Stimulated activated CD8-positive, alpha-beta memory T cell treated with anti-CD3 and anti-CD28 coated beads, Interleukin-2, amount 100 ng/mL, for 1 hour (primary cell): ENCODE results near the gene TGM3.

Source experiments
- DNase-seq, 2 donors: peaks; one replicate each; pipeline ENCODE4 v3.0.0-alpha.2; 2020; ENCODE audit warnings: low read depth in 2 of 2

TGM3 gene

GRCh38 chr20:2338411-2339066, 42.7 kb downstream of the TGM3 start:
- no peak for DNase-seq

- DNase-seq = no peak
Measured at GRCh38 chr20:2340136-2340535, 44.3 kb downstream of the TGM3 start.

- no peak for DNase-seq
Measured at GRCh38 chr20:2340823-2341222, 45.0 kb downstream of the TGM3 start.

- DNase-seq = no peak
Measured at GRCh38 chr20:2341336-2341735, 45.5 kb downstream of the TGM3 start.

GRCh38 chr20:2342243-2342642, 46.4 kb downstream of the TGM3 start:
- DNase-seq = no peak

GRCh38 chr20:2346188-2346587, 50.4 kb downstream of the TGM3 start:
- DNase-seq = no peak

- DNase-seq = no peak
Measured at GRCh38 chr20:2348336-2348735, 52.5 kb downstream of the TGM3 start.

- no peak for DNase-seq
Measured at GRCh38 chr20:2349801-2350200, 54.0 kb downstream of the TGM3 start.

GRCh38 chr20:2350606-2351005, 54.8 kb downstream of the TGM3 start:
- DNase-seq = no peak

- no peak for DNase-seq
Measured at GRCh38 chr20:2353231-2353630, 57.4 kb downstream of the TGM3 start.

- no peak for DNase-seq
Measured at GRCh38 chr20:2357114-2357513, 61.3 kb downstream of the TGM3 start.

GRCh38 chr20:2358006-2358405, 62.2 kb downstream of the TGM3 start:
- no peak for DNase-seq

- DNase-seq = no peak
Measured at GRCh38 chr20:2361035-2361593, 65.3 kb downstream of the TGM3 start.

GRCh38 chr20:2363187-2363586, 67.4 kb downstream of the TGM3 start:
- DNase-seq = no peak

GRCh38 chr20:2363587-2363986, 67.8 kb downstream of the TGM3 start:
- no peak for DNase-seq

- DNase-seq = no peak
Measured at GRCh38 chr20:2364044-2364443, 68.2 kb downstream of the TGM3 start.

GRCh38 chr20:2365091-2365490, 69.3 kb downstream of the TGM3 start:
- no peak for DNase-seq

GRCh38 chr20:2365666-2366065, 69.9 kb downstream of the TGM3 start:
- DNase-seq = no peak

- DNase-seq = no peak
Measured at GRCh38 chr20:2368621-2369020, 72.8 kb downstream of the TGM3 start.

GRCh38 chr20:2373098-2373497, 77.3 kb downstream of the TGM3 start:
- no peak for DNase-seq

- DNase-seq = no peak
Measured at GRCh38 chr20:2374346-2375125, 78.7 kb downstream of the TGM3 start.

- no peak for DNase-seq
Measured at GRCh38 chr20:2378893-2379292, 83.1 kb downstream of the TGM3 start.
